Sigmoid colon (tissue), 4 donors: Measurements from ENCODE around the gene MROH2A.

ENCODE experiments used
- EP300 ChIP-seq, 4 donors: sonication (generic); formaldehyde crosslinking; IDR thresholded peaks; one replicate each; pipeline ENCODE4 v1.6.1; 2017; ENCODE audit warnings: antibody characterized with exemption in 4 of 4
- POLR2A ChIP-seq, 2 donors: fragments of 450-650 bp; IDR thresholded peaks; one replicate each; pipeline ENCODE4 v1.6.1; 2016; ENCODE audit warnings: antibody characterized with exemption in 2 of 2, mild to moderate bottlenecking in 2 of 2, moderate library complexity in 2 of 2
- TF ChIP-seq, protein P1 (sequence below), 4 experiments: fragments of 450-650 bp in 3 of 4; fragments of 200-600 bp in 1 of 4; IDR thresholded peaks; one replicate each; pipeline ENCODE4 v1.5.1; 2016 to 2019; ENCODE audit warnings: antibody characterized with exemption in 4 of 4, mild to moderate bottlenecking in 3 of 4, moderate library complexity in 2 of 4

GRCh38 chr2:233865838-233866237 lies 87.7 kb downstream of the MROH2A start:
- TF ChIP-seq, protein P1, sequence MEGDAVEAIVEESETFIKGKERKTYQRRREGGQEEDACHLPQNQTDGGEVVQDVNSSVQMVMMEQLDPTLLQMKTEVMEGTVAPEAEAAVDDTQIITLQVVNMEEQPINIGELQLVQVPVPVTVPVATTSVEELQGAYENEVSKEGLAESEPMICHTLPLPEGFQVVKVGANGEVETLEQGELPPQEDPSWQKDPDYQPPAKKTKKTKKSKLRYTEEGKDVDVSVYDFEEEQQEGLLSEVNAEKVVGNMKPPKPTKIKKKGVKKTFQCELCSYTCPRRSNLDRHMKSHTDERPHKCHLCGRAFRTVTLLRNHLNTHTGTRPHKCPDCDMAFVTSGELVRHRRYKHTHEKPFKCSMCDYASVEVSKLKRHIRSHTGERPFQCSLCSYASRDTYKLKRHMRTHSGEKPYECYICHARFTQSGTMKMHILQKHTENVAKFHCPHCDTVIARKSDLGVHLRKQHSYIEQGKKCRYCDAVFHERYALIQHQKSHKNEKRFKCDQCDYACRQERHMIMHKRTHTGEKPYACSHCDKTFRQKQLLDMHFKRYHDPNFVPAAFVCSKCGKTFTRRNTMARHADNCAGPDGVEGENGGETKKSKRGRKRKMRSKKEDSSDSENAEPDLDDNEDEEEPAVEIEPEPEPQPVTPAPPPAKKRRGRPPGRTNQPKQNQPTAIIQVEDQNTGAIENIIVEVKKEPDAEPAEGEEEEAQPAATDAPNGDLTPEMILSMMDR (IDR thresholded peaks at IDR 0.05), result no peak
- TF ChIP-seq POLR2A (IDR thresholded peaks at IDR 0.05) (no peak), EP300 (IDR thresholded peaks at IDR 0.05) (no peak)
